Pulmonary artery endothelial cell (primary cell): ENCODE measurements around the gene WWOX. TPM values are rescaled to one million over a fixed set of nuclear protein-coding genes. Genes with fewer than 3 reads are reported as not detected.

Source experiments
- DNase-seq: peaks from one replicate; pipeline ENCODE4 v3.0.0-alpha.2; 2011; ENCODE audit warnings: low read depth, low spot score
- total RNA-seq: library from RNA; depleted of rRNA; stranded (reverse); fragments of >200 nt; gene quantifications from 2 replicates; pipeline ENCODE4 v1.2.3, GENCODE V29; 2014

WWOX gene
- total RNA-seq, 1 donor from 2014 or later: 15.9 TPM

- DNase-seq: no peak
Observed at GRCh38 chr16:78269256-78269655, 169.8 kb downstream of the WWOX start.

- no peak for DNase-seq
Observed at GRCh38 chr16:78271981-78272380, 172.5 kb downstream of the WWOX start.

DNA sequence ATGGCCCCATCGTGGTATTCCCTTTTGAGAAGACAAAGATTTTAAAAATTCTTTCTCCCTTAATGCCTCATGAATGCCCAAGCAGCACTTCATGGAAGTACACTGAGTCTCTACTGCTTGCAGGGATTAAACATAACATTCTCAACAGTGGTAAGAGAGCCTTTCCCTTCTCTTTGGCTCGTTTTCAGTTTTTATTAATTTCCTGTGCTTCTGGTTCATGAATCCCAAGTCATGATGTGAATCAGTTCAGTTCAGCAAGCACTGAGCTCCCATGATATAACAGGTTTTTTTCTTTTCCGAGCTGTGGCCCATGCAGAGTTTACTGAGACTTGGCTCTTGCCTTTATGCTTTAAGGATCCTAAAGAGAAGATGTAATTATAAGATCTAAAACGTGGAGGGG, 175.3 kb downstream of the WWOX start:
- DNase-seq: no peak

- no peak for DNase-seq
Observed at GRCh38 chr16:78275420-78275819, 176.0 kb downstream of the WWOX start.

GRCh38 chr16:78277321-78278055, 178.0 kb downstream of the WWOX start:
- DNase-seq: no peak

DNA sequence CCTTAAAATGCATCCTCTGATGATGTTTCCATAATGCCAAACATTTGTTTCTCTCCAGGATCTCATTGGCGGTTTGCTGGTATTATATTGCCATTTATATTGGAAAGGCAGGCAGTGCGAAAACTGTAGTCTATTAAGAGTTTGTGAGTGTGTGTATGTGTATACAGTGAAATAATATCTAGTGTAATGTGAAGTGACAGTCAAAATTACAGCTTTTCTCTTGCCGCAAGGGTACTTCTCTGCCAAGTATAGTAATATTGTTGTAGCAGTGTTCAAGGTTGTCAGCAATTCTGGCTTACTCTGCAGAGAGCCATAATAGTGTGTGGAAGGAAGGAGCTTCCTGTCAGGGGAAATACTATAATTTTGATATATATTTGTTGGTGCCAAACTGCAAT, 178.6 kb downstream of the WWOX start:
- DNase-seq: no peak

GRCh38 chr16:78281115-78281514, 181.7 kb downstream of the WWOX start:
- DNase-seq: no peak

DNA sequence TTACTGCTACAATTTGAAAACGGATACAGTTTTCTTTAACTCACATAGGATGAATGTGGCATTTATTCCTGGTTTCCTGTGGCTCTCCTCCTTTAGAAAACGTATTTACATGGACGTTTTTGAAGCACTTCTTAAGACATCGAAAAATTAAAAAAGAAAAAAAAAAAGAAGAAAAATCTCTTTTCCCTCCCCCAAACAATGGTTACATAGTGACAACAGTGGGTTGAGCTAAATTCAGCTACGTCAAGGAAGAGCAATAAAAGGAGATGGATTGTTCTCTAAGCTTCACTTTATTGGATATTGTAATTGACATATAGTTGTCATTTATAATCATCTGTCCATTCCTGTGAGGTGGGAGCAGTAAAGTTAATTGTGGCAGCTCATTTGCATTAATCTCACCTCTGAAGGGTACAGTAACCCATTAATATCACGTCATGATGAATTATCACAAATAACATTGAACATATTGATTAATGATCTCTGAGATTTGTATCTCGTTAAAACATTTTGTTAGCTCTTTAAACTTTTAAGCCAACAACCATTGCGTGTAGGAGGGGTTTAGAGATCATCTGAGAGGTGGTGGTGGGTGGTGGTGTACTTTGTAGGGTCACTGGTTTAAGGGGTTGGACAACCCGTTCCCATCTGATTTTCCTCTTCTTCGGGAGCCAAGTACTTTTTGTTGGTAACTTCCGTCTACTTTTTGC, 184.2 kb downstream of the WWOX start:
- no peak for DNase-seq

GRCh38 chr16:78284326-78284725, 184.9 kb downstream of the WWOX start:
- no peak for DNase-seq

DNA sequence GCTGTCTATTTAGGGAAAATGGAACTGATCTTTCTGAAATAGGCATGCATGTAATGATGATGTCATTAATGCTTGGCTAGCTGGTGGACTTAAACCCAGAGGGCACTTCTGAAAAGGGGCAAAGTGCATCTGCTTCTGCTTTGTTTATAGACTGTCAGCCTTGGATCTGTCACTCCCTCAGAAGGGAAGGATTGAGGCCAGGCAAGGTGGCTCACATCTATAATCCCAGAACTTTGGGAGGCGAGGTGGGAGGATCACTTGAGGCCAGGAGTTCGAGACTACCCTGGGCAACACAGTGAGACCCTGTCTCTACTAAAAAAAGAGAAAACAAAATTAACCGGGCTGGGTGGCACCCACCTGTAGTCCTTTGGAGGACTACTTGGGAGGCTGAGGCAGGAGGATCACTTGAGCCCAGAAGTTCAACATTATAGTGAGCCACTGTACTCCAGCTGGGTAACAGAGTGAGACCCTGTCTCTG, 185.5 kb downstream of the WWOX start:
- no peak for DNase-seq

DNA sequence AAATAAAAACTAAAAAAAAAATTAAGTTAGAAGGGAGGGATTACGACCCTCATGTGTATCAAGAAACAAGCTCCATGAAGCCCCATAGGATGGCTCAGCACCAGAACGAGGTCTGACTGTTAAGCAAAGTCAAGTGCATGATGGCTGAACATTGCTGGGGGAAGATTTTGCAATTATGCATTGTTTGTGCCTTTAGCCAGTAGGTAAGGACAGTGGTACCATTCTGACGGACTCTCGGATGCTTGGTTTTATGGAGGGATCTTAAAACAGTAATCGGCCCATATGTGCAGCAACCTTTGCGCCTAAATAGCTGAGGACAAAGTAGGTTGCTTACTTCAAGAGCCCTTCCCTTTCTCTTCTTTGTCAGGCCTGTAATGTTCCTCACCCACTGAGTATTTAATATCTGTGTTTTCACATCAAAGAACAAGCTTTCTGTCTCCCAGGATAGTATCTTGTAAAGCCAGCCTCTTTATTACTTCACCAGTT, 186.0 kb downstream of the WWOX start:
- DNase-seq: no peak

DNA sequence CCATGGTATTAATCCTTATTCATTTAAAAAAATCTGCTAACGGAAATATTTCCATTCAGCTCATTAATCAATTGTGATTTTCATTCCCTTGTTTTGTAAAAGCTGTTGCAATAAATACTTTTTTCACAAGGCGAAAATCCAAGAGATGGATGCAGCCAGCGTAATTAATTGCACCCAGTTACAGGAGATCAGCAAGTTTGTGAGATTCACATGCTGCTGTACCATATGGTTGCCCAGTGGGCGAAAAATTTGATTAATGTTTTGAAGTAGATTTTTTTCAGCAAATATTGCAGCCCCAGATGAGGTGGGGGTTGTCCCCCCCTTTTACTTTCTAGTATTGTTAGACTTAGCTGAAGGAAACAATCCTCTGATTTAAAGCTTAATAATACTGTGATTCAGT, 186.6 kb downstream of the WWOX start:
- DNase-seq: no peak

DNA sequence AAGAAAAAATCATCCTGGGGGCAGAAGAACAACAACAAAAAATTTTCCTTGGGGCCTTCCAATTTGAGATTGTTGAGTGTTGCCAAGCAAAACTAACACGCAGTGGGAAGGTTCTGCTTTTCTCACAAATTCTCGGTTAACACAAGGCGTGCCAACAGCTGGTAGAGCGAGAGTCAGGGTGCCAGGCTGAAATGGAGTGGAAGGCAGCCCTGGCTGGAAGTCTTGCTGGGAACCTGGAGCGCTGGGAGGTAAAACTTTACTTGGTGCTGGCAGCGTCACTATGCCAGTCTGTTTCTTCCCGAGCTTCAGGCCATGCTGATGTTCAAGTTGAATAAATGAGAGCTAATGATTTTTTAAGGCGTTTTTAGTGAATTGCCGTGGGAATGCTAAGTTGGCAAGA, 189.4 kb downstream of the WWOX start:
- no peak for DNase-seq

- no peak for DNase-seq
Observed at GRCh38 chr16:78289373-78289772, 189.9 kb downstream of the WWOX start.

GRCh38 chr16:78289844-78290277, 190.4 kb downstream of the WWOX start:
- no peak for DNase-seq

GRCh38 chr16:78290395-78290794, 190.9 kb downstream of the WWOX start:
- no peak for DNase-seq

DNA sequence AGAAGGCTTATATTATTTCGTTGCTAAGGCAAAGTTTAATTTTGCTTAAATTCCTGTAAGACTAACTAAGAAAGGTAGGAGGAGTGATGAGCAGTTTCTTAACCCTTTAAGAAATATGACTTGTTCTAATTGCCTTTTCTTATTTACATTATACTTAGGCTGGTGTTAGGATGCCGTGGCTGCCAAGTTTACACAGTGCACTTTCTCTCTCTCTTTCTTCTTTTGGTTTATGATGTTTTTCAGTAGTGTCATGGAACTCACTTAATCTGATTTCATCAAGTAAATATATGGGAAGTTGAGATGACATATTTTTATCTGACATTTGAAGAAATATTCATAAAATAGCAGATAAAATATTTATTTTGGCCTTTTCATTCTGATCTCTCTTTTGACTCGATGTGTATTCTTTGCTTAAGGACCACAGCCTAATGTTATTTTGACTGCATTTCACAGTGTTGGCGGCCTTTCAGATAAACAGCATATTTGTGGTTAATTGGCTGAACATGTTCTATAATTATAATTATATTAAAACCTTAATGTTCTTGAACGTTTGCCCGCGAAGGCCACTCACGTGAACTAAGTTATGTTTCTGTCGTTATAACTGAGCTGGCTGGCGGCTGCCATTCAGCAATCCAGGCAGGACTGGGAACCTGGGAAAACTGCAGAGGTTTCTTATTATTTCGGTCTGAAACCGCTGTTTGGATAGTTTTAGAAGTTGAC, 191.6 kb downstream of the WWOX start:
- no peak for DNase-seq

DNA sequence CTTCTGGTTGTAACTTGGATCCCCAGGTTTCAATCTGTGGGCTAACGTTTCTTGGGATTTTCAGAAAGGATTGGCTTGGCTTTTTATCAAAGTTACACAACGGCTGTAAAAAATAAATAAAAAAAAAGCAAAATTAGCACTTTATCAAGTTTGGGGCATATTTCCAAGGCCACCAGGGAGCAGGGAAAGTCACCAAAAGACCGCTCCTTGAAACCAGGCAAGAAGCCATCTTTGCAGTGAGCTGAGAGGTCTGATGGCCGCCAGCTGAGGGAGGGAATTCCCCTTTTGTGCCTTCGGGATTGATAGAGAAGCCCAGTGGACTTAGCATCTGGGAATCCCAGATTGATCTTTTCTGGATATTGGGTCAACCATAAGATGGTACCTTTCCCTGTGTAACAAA, 192.2 kb downstream of the WWOX start:
- DNase-seq: no peak

DNA sequence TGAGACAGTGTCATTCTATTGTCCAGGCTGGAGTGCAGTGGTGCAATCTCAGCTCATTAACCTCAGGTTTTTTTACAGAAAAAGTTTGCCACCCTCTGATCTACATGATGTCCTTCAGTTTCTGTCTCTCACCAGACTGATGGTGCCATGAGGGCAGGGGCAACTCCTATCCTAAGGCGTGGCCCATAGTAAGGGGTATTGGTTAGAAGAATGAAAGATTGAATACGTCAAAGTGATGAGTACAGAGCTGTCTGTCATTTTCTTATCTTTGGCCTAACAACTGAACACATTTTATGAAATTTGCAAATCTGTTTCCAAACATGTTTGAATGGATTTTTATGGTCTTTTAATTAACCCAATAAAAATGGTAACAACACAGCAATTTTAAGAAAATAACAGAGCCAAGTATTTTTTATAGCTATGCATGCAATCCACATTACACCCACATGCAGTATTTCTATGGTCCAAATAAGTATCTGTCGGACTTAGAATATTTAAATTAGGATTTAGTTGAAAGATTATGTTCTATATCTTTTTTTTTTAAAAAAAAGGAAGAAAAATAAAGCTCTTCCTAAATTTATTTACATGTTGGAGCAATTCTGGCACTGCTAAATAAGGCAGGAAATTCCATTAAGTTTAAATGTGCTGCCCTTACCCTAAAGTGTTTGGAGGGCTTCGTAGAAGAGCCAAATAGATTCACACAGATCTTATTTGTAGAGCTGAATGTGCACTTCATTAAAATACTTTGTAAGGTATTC, 192.8 kb downstream of the WWOX start:
- no peak for DNase-seq

- DNase-seq: no peak
Observed at GRCh38 chr16:78292844-78293380, 193.5 kb downstream of the WWOX start.
